ENCODE measurements around the gene ADAM17. TPM values are rescaled to one million over a fixed set of nuclear protein-coding genes. Genes with fewer than 3 reads are reported as not detected.
A peak's percentile ranks its signal among the peaks of the same experiment; 100 is the strongest.

Gene ADAM17
- total and polyA plus RNA-seq, 2 of the 13 experiments (the other 11 are each of a cell fraction or from before 2014, with no cell fraction given) = 6.5 to 33.4 TPM

DNA sequence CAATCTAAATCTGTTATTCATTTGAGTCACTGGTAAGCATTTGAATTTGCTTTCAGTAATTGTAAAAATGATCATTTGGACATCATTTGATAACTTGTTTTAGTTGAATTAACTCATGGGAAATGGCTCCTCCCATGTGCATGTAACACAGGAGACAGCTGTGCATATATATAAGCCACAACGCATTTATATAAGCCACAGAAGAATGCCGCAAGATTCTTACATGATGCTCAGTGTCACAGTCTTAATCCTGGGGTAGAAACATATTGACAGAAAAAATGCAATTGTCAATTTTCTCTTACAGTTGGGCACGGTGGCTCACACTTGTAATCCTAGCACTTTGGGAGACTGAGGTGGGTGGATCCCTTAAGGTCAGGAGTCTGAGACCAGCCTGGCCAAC is 94.6 kb downstream of the ADAM17 start (continued):
- no peak for TF ChIP-seq HNF1B (CRISPR knock-in tag; IDR thresholded peaks at IDR 0.05)

- Histone ChIP-seq H3K4me3 (replicated peaks in 1 of 3; ENCODE audit: insufficient read depth in 1 of 3, low read depth in 2 of 3, low read length in 3 of 3) (no peak overlapping the region), H3K9me3 (ENCODE audit: low read length) (no peaks in the 10 kb centered on the region), H3K4me2 (ENCODE audit: low read depth, low read length) (no peak overlapping the region), H3K27me3 (ENCODE audit: control insufficient read depth in 1 of 2, insufficient read depth in 2 of 2, low read length in 2 of 2) (no peaks in the 10 kb centered on the region), H3K9ac (ENCODE audit: insufficient read depth, low read depth, low read length) (no peak overlapping the region), H3K27ac (ENCODE audit: extremely low read length, insufficient read depth, low read length) (no peak overlapping the region), H3K79me2 (ENCODE audit: insufficient read depth, low read length) (no peaks in the 10 kb centered on the region), H4K20me1 (ENCODE audit: insufficient read depth, low read length) (no peaks in the 10 kb centered on the region), H3K36me3 (replicated peaks in 1 of 2; ENCODE audit: control insufficient read depth in 1 of 2, insufficient read depth in 2 of 2, low read length in 2 of 2) (peaks cover 7 to 47% of the 10 kb centered on the region in 2 experiments; a peak in 4 of 5 replicates), H3K4me1 (ENCODE audit: insufficient read depth, low read length) (peaks cover 8% of the 10 kb centered on the region; the same call in 1 of the 2 replicates), H2AFZ (ENCODE audit: low read length) (no peak overlapping the region)
- 97% methylated on average over 3 of the region's 3 CpGs for WGBS (ENCODE audit: low lambda C conversion rate)
- DNase-seq (ENCODE audit: low spot score) (no peak), ATAC-seq (no peak), FAIRE-seq (no peak)
- ChIA-PET CTCF (ENCODE audit: low intra/inter-chr PET ratio, low total read pairs) (no interaction called here), POLR2A (no interaction called here)
- TF ChIP-seq MAFF (IDR thresholded peaks at IDR 0.05; ENCODE audit: low read depth, low read length) = 0 out of 2 replicates have a peak, but pooled peaks have one; percentile 1
- peak; percentile 15 to 70; a peak in 2 of 4 replicates for TF ChIP-seq MAFK (conservative IDR thresholded peaks at IDR 0.05 in 1 of 2, IDR thresholded peaks at IDR 0.05 in 1 of 2; ENCODE audit: low read length in 2 of 2)
- TF ChIP-seq FOXC1 (CRISPR knock-in tag; IDR thresholded peaks at IDR 0.05; ENCODE audit: borderline replicate concordance) = no peak
- in situ Hi-C loops (cut with HindIII; ENCODE audit: extremely low pct_ligation_motif_present, low pct_unique_long_range_greater_than_20kb) (no loop called here), intact Hi-C loops (cut with micrococcal nuclease; ENCODE audit: unreplicated experiment) (no loop called here)
- BruUV-seq (replicated peaks) = no TSS peak
These were observed 95.1 kb downstream of the ADAM17 start for GRCh38 chr2:9460441-9461017.

GRCh38 chr2:9451231-9451630 is 104.4 kb downstream of the ADAM17 start:
- H3K9me3 ChIP-seq (ENCODE audit: low read length) = no peaks in the 10 kb centered on the region
- no peak for FAIRE-seq
- CTCF ChIA-PET (ENCODE audit: low intra/inter-chr PET ratio, low total read pairs) = no interaction called here

More at GRCh38 chr2:9451231-9451630, 104.4 kb downstream of the ADAM17 start:
- no peak overlapping the region for H3K27ac ChIP-seq (ENCODE audit: extremely low read length, insufficient read depth, low read length)
- no peaks in the 10 kb centered on the region for H3K79me2 ChIP-seq (ENCODE audit: insufficient read depth, low read length)
- DNase-seq (ENCODE audit: low spot score) (no peak), ATAC-seq (no peak)
- H3K36me3 ChIP-seq (replicated peaks in 1 of 2; ENCODE audit: control insufficient read depth in 1 of 2, insufficient read depth in 2 of 2, low read length in 2 of 2) = peaks cover 9 to 55% of the 10 kb centered on the region in 2 experiments
- H3K4me1 ChIP-seq (ENCODE audit: insufficient read depth, low read length) = no peaks in the 10 kb centered on the region
- no peak for TF ChIP-seq PRPF4 (IDR thresholded peaks at IDR 0.05; ENCODE audit: low read depth, low read length, poor library complexity, severe bottlenecking)
- TF ChIP-seq ZNF549 (CRISPR knock-in tag; IDR thresholded peaks at IDR 0.05) = no peak
- no peak for TF ChIP-seq ZNF501 (CRISPR knock-in tag; IDR thresholded peaks at IDR 0.05)
- no peak for TF ChIP-seq EZH2 (conservative IDR thresholded peaks at IDR 0.05; ENCODE audit: low read depth, low read length)
- TF ChIP-seq ZNF772 (CRISPR knock-in tag; IDR thresholded peaks at IDR 0.05) = no peak
- TF ChIP-seq ZNF550 (CRISPR knock-in tag; IDR thresholded peaks at IDR 0.05; ENCODE audit: borderline replicate concordance) = no peak
- TF ChIP-seq TSC22D2 (CRISPR knock-in tag; IDR thresholded peaks at IDR 0.05; ENCODE audit: borderline replicate concordance) = no peak
- TF ChIP-seq RFXANK (CRISPR knock-in tag; IDR thresholded peaks at IDR 0.05) = no peak
- no TSS peak for BruUV-seq (replicated peaks)
- intact Hi-C loops (cut with micrococcal nuclease; ENCODE audit: unreplicated experiment) = no loop called here
- H3K4me3 ChIP-seq (replicated peaks in 1 of 3; ENCODE audit: insufficient read depth in 1 of 3, low read depth in 2 of 3, low read length in 3 of 3) = no peak overlapping the region
- WGBS (ENCODE audit: low lambda C conversion rate) = 93% methylated on average over 1 of the region's 1 CpG
- H4K20me1 ChIP-seq (ENCODE audit: insufficient read depth, low read length) = no peaks in the 10 kb centered on the region
- no peak overlapping the region for H2AFZ ChIP-seq (ENCODE audit: low read length)
- POLR2A ChIA-PET = no interaction called here
- H3K4me2 ChIP-seq (ENCODE audit: low read depth, low read length) = no peak overlapping the region
- H3K27me3 ChIP-seq (ENCODE audit: control insufficient read depth in 1 of 2, insufficient read depth in 2 of 2, low read length in 2 of 2) = no peaks in the 10 kb centered on the region
- in situ Hi-C loops (cut with HindIII; ENCODE audit: extremely low pct_ligation_motif_present, low pct_unique_long_range_greater_than_20kb) = no loop called here
- no peak overlapping the region for H3K9ac ChIP-seq (ENCODE audit: insufficient read depth, low read depth, low read length)
